Muscle layer of colon (tissue), 2 donors: ENCODE data around the gene TMTC2.

Experiments used
- H3K27ac ChIP-seq: one replicate; pipeline ENCODE4 v1.7.0; 2013; ENCODE audit warnings: low read depth, mild to moderate bottlenecking, low read length, moderate library complexity
- H3K27me3 ChIP-seq, 2 donors: one replicate each; pipeline ENCODE4 v1.7.0; 2013; ENCODE audit warnings: low read length in 2 of 2, mild to moderate bottlenecking in 2 of 2; ENCODE audit not compliant: insufficient read depth in 2 of 2, control insufficient read depth in 1 of 2
- H3K36me3 ChIP-seq: one replicate; pipeline ENCODE4 v1.7.0; 2013; ENCODE audit warnings: mild to moderate bottlenecking, low read length; ENCODE audit not compliant: insufficient read depth
- H3K4me1 ChIP-seq: one replicate; pipeline ENCODE4 v1.7.0; 2013; ENCODE audit warnings: mild to moderate bottlenecking, low read length; ENCODE audit not compliant: insufficient read depth
- H3K4me3 ChIP-seq, 2 donors: one replicate each; pipeline ENCODE4 v1.7.0; 2013; ENCODE audit warnings: low read length in 2 of 2, low read depth in 1 of 2, mild to moderate bottlenecking in 1 of 2, moderate library complexity in 1 of 2
- H3K9ac ChIP-seq: one replicate; pipeline ENCODE4 v1.7.0; 2013; ENCODE audit warnings: low read length
- H3K9me3 ChIP-seq: one replicate; pipeline ENCODE4 v1.7.0; 2013; ENCODE audit warnings: mild to moderate bottlenecking, low read length
- donor health status: abdominal sarcoma.
- donor health status: Adenocarcinoma of cecum.

The TMTC2 gene

DNA sequence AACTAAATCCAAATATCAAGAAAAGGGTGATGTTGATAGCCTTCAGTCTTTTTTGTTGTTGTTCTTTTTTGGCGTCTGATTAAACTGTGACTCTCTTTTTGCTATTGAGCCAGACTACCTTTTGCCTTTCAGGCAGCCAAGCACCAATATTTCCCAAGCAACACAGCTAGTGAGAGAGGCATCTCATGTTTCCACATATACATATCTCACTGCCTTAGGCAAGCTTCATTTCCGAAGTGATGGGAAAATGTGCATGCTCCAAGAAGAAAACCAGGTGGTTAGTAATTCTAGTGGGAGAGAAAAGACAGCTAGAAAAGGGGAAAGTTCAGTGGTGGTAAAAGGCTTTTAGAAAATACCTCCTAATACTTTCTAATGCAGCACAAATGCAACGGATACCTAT is 277.7 kb downstream of the TMTC2 start:
- Histone ChIP-seq H3K36me3 (peaks cover 4% of the 10 kb centered on the region), H3K9ac (no peak overlapping the region), H3K4me3 (no peak overlapping the region), H3K4me1 (no peaks in the 10 kb centered on the region), H3K27ac (no peak overlapping the region), H3K27me3 (no peaks in the 10 kb centered on the region), H3K9me3 (no peaks in the 10 kb centered on the region)

DNA sequence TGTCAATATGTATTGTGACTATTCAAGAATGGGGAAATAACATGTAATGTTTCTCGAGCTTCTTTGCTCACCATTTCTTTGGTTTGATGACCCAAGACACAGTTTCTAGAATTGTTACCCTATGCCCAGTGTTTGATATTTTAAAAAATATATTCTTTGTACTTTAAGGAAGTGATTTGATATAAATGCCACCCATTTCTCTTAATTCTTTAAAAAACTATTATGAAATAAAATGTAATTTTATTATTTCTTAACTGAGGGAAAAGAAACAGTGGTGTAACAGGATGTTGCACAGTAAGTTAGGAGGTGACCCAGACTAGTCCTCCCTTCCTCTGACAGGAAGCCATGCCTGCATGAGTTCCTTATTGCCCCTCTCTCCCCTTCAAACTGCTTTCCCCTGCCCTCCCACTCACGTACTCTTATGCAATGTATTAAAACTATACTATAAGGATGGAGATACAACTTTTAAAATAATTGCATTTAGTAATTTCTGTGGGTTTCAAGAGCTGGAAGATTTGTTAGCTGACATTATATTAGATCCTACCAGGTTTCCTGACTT is 279.4 kb downstream of the TMTC2 start:
- no peaks in the 10 kb centered on the region for H3K9me3 ChIP-seq
- H3K4me1 ChIP-seq = no peaks in the 10 kb centered on the region
- H3K27ac ChIP-seq = no peak overlapping the region
- peaks cover 4% of the 10 kb centered on the region for H3K36me3 ChIP-seq
- no peaks in the 10 kb centered on the region for H3K27me3 ChIP-seq
- H3K9ac ChIP-seq = no peak overlapping the region
- no peak overlapping the region for H3K4me3 ChIP-seq

DNA sequence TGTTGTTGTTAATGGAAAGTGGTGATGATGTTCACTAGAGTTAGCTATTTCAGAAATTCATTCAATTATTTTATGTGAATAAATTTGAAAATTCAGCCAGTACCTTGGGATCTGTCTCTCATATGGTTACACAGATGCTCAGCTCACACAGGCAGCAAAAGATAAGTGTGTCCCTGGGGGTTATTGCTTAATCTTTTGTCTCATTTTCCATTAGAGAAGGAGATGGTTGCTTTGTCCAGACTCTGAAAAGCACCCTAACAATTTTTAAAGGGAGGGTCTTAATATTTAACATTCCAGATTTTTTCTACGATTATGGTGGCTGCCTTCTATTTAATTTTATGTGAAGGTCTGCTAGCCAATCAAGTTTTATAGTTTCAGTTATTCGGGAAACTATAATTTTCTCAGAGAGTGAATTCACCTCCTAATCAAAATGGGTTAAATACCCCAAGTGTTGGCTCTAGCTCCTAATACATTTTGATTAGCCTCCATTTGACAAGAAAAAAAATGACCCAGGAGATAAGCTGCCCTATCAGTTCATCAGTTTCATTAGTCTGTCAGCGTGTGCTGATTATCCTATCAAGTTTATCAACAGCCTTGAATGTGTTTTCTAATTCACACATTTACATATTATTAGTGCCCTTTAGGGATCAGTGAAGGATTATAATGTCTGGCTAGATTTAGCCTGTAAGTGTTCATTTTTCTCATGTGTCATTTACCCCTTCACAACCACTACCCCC is 282.1 kb downstream of the TMTC2 start:
- H3K9me3 ChIP-seq = no peaks in the 10 kb centered on the region
- no peak overlapping the region for H3K27ac ChIP-seq
- H3K27me3 ChIP-seq = no peaks in the 10 kb centered on the region
- H3K4me3 ChIP-seq = no peak overlapping the region
- no peak overlapping the region for H3K9ac ChIP-seq
- peaks cover 4% of the 10 kb centered on the region for H3K36me3 ChIP-seq
- no peaks in the 10 kb centered on the region for H3K4me1 ChIP-seq

DNA sequence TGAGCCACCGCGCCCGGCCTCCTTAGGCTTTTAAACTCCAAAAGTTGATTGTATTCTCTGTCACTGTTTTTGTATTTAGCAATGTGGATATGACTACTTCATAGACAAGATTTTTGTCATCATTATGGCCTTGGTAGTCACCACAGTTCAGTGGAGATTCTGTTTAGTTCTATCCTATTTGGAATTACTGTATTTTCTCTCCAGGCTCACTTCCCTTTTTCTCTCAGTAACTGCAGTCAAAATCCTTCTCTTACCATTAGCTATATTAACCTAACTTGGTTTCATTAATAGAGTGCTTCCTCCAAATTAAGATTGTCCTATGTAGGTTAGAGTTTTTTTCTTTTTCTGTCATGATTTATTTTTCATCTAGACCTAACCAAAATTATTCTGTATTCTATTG is 283.9 kb downstream of the TMTC2 start:
- no peak overlapping the region for H3K9ac ChIP-seq
- no peak overlapping the region for H3K4me3 ChIP-seq
- H3K27ac ChIP-seq = no peak overlapping the region
- H3K4me1 ChIP-seq = no peaks in the 10 kb centered on the region
- no peaks in the 10 kb centered on the region for H3K27me3 ChIP-seq
- H3K36me3 ChIP-seq = peaks cover 6% of the 10 kb centered on the region
- H3K9me3 ChIP-seq = no peaks in the 10 kb centered on the region

DNA sequence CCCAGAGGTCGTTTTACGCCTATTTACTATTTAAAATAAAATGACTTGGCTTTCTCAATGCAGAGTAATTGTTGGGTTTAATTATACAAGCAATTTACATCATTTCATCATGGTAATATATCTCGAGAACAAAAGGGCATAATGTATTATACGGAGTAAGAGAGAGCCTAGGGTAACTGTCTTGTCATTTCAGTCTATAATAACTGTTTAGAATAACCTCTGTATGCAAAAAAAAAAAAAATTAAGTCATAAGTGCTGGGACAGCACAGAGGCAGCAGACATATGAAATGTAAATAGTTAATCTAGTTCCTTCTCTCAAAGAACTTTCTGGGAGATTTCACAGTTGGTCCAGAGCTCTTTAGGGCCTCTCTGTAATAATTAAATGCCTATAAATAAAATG is 284.9 kb downstream of the TMTC2 start:
- no peaks in the 10 kb centered on the region for H3K27me3 ChIP-seq
- no peaks in the 10 kb centered on the region for H3K9me3 ChIP-seq
- no peaks in the 10 kb centered on the region for H3K4me1 ChIP-seq
- H3K9ac ChIP-seq = no peak overlapping the region
- no peak overlapping the region for H3K27ac ChIP-seq
- peaks cover 4% of the 10 kb centered on the region for H3K36me3 ChIP-seq
- no peak overlapping the region for H3K4me3 ChIP-seq

DNA sequence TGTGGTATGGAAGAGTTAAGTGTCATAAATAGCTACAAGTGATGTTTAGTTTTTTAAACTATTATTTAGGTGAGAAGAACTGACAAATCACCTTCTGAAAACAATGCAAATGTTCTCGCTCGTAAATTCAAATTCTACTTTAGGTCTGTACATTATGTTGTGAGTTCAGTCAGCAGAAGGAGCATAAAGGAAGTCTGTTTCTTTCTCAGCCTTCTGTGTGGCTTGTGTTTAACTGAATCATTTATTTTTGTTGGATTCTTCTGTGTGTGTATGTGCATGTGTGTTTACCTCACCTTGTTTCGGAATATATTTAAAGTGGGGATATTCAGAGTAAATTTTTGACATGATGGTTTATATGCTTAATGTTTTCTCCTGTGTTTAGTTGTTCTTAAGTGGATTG is 285.9 kb downstream of the TMTC2 start:
- no peak overlapping the region for H3K4me3 ChIP-seq
- no peak overlapping the region for H3K27ac ChIP-seq
- H3K9me3 ChIP-seq = no peaks in the 10 kb centered on the region
- H3K9ac ChIP-seq = no peak overlapping the region
- H3K4me1 ChIP-seq = no peaks in the 10 kb centered on the region
- H3K27me3 ChIP-seq = no peaks in the 10 kb centered on the region
- H3K36me3 ChIP-seq = peaks cover 4% of the 10 kb centered on the region

DNA sequence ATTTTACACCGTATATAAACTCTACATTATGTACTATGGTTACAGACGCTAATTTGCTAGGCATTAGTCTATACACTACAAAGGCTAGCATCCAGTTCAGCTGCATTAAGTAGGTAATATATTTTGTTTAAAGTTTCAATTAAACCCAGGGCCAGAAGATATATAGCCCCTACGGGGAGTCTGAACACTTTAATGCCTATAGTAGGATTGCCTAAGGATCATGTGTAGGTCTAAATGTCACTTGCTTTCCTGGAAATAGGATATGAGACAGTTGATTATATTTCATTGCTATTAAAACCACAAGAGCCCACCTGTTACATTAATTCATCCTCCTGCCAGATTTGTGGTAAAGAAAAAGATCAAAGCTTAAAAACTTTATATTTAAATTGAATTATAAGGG is 286.9 kb downstream of the TMTC2 start:
- H3K4me3 ChIP-seq = no peak overlapping the region
- no peaks in the 10 kb centered on the region for H3K27me3 ChIP-seq
- no peak overlapping the region for H3K27ac ChIP-seq
- peaks cover 4% of the 10 kb centered on the region for H3K36me3 ChIP-seq
- H3K9me3 ChIP-seq = no peaks in the 10 kb centered on the region
- H3K9ac ChIP-seq = no peak overlapping the region
- H3K4me1 ChIP-seq = no peaks in the 10 kb centered on the region

DNA sequence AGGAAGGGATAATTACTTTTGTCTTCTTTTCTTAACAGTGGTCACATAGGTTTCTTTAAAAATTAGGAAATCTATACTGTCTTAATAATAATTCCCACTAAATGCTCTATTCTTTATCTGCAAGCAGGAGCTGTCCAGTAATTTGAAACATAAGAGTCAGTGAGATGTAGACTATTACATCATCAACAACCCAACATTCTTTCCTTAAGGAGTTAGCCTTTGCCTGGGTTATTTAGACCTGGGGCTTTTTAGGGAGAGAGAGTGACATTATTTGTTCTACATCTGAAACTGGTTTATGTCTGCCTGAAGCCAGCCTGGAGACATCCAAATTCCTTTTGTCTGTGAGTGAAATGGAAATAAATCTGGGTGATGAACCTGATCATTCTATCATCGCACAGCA is 294.4 kb downstream of the TMTC2 start:
- Histone ChIP-seq H3K4me3 (no peak overlapping the region), H3K36me3 (peaks cover 8% of the 10 kb centered on the region), H3K9ac (no peak overlapping the region), H3K9me3 (no peaks in the 10 kb centered on the region), H3K27me3 (no peaks in the 10 kb centered on the region), H3K4me1 (peaks cover 3% of the 10 kb centered on the region), H3K27ac (no peak overlapping the region)

DNA sequence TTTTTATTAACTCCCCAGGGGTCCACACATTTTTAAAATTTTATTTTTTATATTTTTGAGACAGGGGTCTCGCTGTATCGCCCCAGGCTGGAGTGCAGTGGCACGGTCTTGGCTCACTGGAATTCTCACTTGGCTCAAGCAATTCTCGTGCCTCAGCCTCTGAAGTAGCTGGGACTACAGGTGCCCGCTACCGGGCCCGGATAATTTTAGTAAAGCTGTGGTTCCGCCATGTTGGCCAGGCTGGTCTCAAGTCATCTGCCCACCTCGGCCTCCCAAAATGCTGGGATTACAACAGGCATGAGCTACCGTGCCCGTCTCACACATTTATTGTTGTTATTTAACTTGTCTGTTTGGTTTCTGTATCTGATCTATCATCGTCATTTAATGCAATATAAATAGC is 307.4 kb downstream of the TMTC2 start:
- no peaks in the 10 kb centered on the region for H3K4me1 ChIP-seq
- no peak overlapping the region for H3K27ac ChIP-seq
- no peaks in the 10 kb centered on the region for H3K27me3 ChIP-seq
- no peaks in the 10 kb centered on the region for H3K9me3 ChIP-seq
- H3K4me3 ChIP-seq = no peak overlapping the region
- peaks cover 3% of the 10 kb centered on the region for H3K36me3 ChIP-seq
- no peak overlapping the region for H3K9ac ChIP-seq

DNA sequence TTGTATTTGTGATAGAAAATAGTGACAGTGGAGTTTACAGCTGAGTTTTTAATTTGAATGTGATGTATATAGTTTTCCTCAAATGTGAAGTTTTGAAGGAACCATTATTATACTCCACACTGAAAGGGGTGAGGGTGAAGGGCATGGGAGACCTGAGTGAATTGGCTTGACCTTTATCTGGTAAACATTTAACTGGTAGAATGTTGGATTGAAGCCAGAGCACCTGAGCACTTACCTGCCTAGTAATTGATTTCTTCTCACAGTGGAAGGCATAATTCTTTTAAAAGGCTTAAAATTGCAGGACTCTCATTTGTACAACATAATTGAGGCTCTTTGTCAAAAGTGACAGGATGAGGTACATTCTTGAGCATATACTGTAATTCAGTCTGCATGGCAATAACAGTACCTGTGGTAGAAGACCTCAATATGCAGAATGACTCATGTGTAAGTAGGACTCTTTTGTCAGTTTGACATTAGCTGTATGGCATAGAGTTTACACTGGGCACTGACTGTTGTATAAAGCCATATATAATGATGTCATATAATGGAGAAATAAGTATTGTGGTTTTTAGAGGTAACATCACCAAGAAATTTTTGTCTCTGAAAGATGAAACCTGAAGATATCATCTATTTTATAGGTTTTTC is 309.6 kb downstream of the TMTC2 start:
- Histone ChIP-seq H3K9ac (no peak overlapping the region), H3K4me1 (no peaks in the 10 kb centered on the region), H3K9me3 (no peaks in the 10 kb centered on the region), H3K27me3 (no peaks in the 10 kb centered on the region), H3K4me3 (no peak overlapping the region), H3K36me3 (no peaks in the 10 kb centered on the region), H3K27ac (no peak overlapping the region)

DNA sequence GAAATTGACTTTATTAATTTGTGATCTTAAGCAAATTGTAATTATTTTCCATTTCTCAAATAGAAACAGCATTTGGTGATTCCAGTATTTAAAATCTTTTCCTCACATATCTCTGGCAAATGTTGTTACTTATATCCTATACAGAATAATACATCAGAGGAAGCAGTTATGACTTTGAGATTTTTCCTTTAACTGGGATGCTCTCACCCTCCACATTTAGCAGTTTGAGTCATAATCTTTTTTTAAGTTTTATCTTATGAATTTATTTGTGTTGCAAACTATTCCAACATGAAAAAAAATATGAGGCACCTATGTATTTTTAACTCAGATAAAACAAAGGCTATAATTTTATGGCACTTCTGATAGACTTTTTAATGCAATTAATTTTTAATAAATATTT is 311.8 kb downstream of the TMTC2 start:
- no peaks in the 10 kb centered on the region for H3K36me3 ChIP-seq
- no peak overlapping the region for H3K9ac ChIP-seq
- no peaks in the 10 kb centered on the region for H3K4me1 ChIP-seq
- H3K4me3 ChIP-seq = no peak overlapping the region
- H3K27ac ChIP-seq = no peak overlapping the region
- no peaks in the 10 kb centered on the region for H3K27me3 ChIP-seq
- H3K9me3 ChIP-seq = no peaks in the 10 kb centered on the region

DNA sequence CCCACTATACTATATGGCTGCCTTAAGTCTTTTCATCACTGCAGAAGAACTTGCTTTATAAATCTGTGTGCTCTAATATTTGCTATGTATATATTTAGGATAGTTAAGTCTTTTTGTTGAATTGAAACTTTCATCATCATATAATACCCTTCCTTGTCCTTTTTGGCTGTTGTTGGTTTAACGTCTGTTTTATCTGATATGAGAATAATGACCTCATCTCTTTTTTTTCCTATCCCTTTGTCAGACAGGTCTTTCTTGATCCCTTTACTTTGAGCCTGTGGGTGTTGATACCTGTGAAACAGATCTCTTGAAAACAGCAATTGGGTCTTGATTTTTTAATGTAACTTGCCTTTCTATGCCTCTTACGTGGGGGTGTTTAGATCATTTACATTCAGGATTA is 316.3 kb downstream of the TMTC2 start:
- H3K4me1 ChIP-seq = no peaks in the 10 kb centered on the region
- H3K27ac ChIP-seq = no peak overlapping the region
- no peaks in the 10 kb centered on the region for H3K36me3 ChIP-seq
- H3K27me3 ChIP-seq = no peaks in the 10 kb centered on the region
- H3K9me3 ChIP-seq = no peaks in the 10 kb centered on the region
- H3K4me3 ChIP-seq = no peak overlapping the region
- H3K9ac ChIP-seq = no peak overlapping the region
